Activated CD4-positive, CD25-positive, alpha-beta regulatory T cell treated with anti-CD3 and anti-CD28 coated beads, Interleukin-2, amount 50 U/mL, for 24 hours (primary cell): ENCODE results near the gene KRTAP12-3.

ENCODE experiments used
- ATAC-seq, 2 donors: fragments of 150-1000 bp; cut with Tn5 transposase; one replicate each; pipeline ENCODE4 v1.10.0; 2021; ENCODE audit warnings: mild to moderate bottlenecking in 1 of 2, moderate library complexity in 1 of 2

The KRTAP12-3 gene

GRCh38 chr21:44703731-44704635 is 46.3 kb downstream of the KRTAP12-3 start:
- ATAC-seq, result no peak

DNA sequence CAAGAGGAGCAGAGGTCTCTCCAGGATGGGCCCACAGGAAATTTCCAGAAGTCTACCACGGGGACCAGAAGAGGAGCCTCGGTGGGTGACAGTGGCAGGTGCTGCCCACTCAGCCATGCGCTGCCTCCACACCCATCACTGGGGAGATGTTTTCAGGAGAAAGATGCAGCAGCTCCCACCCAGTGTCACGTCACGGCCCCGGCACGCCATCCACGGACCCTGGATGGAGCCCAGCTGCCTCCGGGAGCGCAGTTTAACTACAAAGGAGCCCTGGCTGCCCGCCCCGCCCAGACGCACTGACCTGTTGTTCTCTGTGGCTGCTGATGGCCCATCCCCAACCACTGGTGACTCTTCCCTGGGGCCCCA is 46.9 kb downstream of the KRTAP12-3 start:
- ATAC-seq, result no peak

- no peak for ATAC-seq
Measured at GRCh38 chr21:44706026-44706705, 48.4 kb downstream of the KRTAP12-3 start.

- no peak for ATAC-seq
Measured at GRCh38 chr21:44706706-44707581, 49.2 kb downstream of the KRTAP12-3 start.
